CD4-positive, alpha-beta T cell (primary cell): ENCODE results near the gene MYO3A. TPM values are rescaled to one million over a fixed set of nuclear protein-coding genes. Genes with fewer than 3 reads are reported as not detected.

Experiments
- ATAC-seq: fragments of 200-7000 bp; cut with Tn5 transposase; one replicate; pipeline ENCODE4 v1.10.0; 2022; ENCODE audit warnings: mild to moderate bottlenecking; ENCODE audit not compliant: poor library complexity
- CTCF ChIA-PET: fragments of 350-600 bp; sonication (Branson Sonifier 250); formaldehyde crosslinking; loops from one replicate; lab custom pipeline; 2021; ENCODE audit warnings: antibody characterized with exemption, inconsistent platforms; lab: Charles Lee
- POLR2A ChIA-PET: fragments of 350-600 bp; sonication (Branson Sonifier 250); formaldehyde crosslinking; loops from one replicate; lab custom pipeline; 2021; ENCODE audit warnings: antibody characterized with exemption, inconsistent platforms; lab: Charles Lee
- DNase-seq, 14 experiments: peaks; one replicate each; pipeline ENCODE4 v3.0.0-alpha.2; 2013 to 2020; ENCODE audit warnings: mixed read lengths in 2 of 14
- H3K27ac ChIP-seq, 2 donors: one replicate each; pipeline versions ENCODE4 v1.5.1 to v1.7.0; 2013; ENCODE audit warnings: low read length in 2 of 2, low read depth in 1 of 2, mild to moderate bottlenecking in 1 of 2
- H3K27me3 ChIP-seq, 2 experiments: 1 replicate in 1 of 2; 2 replicates in 1 of 2; pipeline versions ENCODE4 v1.6.1 to v1.7.0; 2013; ENCODE audit warnings: low read length in 2 of 2, control low read depth in 1 of 2, mild to moderate bottlenecking in 1 of 2, moderate library complexity in 1 of 2; ENCODE audit not compliant: insufficient read depth in 2 of 2, control insufficient read depth in 1 of 2
- H3K36me3 ChIP-seq: one replicate; pipeline ENCODE4 v1.6.1; 2013; ENCODE audit warnings: low read length, control low read depth; ENCODE audit not compliant: insufficient read depth
- H3K4me1 ChIP-seq: one replicate; pipeline ENCODE4 v1.6.1; 2013; ENCODE audit warnings: low read length, control low read depth; ENCODE audit not compliant: insufficient read depth
- H3K4me3 ChIP-seq: one replicate; pipeline ENCODE4 v1.5.1; 2013; ENCODE audit warnings: mild to moderate bottlenecking, low read length, moderate library complexity
- H3K9me3 ChIP-seq, 2 experiments: 1 replicate in 1 of 2; 2 replicates in 1 of 2; pipeline versions ENCODE4 v1.6.1 to v1.7.0; 2013; ENCODE audit warnings: low read length in 2 of 2, mild to moderate bottlenecking in 2 of 2, control low read depth in 1 of 2, moderate library complexity in 1 of 2; ENCODE audit not compliant: control insufficient read depth in 1 of 2, insufficient read depth in 1 of 2
- H3K27ac Mint-ChIP-seq: one replicate; pipeline ENCODE4 v1.8.0; 2020; ENCODE audit warnings: mixed read lengths
- H3K27me3 Mint-ChIP-seq: one replicate; pipeline ENCODE4 v1.8.0; 2021; ENCODE audit warnings: mixed read lengths
- H3K36me3 Mint-ChIP-seq: one replicate; pipeline ENCODE4 v1.8.0; 2021; ENCODE audit warnings: low read depth, mixed read lengths
- H3K4me1 Mint-ChIP-seq: one replicate; pipeline ENCODE4 v1.8.0; 2021; ENCODE audit warnings: low read depth, mixed read lengths
- H3K4me3 Mint-ChIP-seq: one replicate; pipeline ENCODE4 v1.8.0; 2020; ENCODE audit warnings: mild to moderate bottlenecking, mixed read lengths
- H3K9me3 Mint-ChIP-seq: one replicate; pipeline ENCODE4 v1.8.0; 2020; ENCODE audit warnings: mixed read lengths
- intact Hi-C, 2 experiments: fragments of 100-400 bp; cut with DNase I in 1 of 2; cut with micrococcal nuclease in 1 of 2; formaldehyde crosslinking; loops; one replicate each; pipeline versions ENCODE4 v1.15.1 to v1.9.0; 2023 to 2025; cut with DNase I, micrococcal nuclease
- total RNA-seq, 174 experiments: library from RNA in 2 of 174; stranded (reverse) in 2 of 174; gene quantifications; one replicate each; pipeline ENCODE4 v1.2.3 and lab custom pipeline; 2021 to 2026
- TF ChIP-seq, protein P1 (sequence below): fragments of 200-600 bp; IDR thresholded peaks from one replicate; pipeline ENCODE4 v1.8.0; 2022; ENCODE audit warnings: antibody characterized with exemption, mild to moderate bottlenecking

Gene MYO3A
- total RNA-seq, 2 experiments from 2014 or later: not detected

DNA sequence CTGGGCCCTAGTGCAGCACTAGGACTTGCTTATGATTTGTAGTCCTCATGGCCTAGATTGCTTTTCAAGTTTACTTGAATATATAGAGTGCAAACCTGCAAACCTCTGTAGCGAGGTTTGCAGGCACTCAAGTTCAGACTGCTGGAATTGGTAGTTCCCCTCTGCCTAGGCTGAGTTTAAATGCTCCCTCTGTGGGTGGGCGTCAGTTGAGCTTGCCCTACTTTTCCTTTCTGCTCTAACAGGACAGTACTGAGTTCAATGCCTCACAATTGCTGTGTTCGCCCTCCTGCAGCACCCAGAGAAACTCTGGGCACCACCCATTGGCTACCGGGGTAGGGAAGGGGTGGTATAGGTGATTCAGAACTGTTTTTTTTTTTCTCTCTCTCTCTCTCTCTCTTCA, 31.6 kb downstream of the MYO3A start:
- Mint-ChIP-seq H3K27ac (no peak overlapping the region), H3K27me3 (peaks cover 37% of the 10 kb centered on the region), H3K4me3 (no peak overlapping the region), H3K4me1 (no peaks in the 10 kb centered on the region), H3K36me3 (no peaks in the 10 kb centered on the region), H3K9me3 (no peaks in the 10 kb centered on the region)
- TF ChIP-seq, protein P1, sequence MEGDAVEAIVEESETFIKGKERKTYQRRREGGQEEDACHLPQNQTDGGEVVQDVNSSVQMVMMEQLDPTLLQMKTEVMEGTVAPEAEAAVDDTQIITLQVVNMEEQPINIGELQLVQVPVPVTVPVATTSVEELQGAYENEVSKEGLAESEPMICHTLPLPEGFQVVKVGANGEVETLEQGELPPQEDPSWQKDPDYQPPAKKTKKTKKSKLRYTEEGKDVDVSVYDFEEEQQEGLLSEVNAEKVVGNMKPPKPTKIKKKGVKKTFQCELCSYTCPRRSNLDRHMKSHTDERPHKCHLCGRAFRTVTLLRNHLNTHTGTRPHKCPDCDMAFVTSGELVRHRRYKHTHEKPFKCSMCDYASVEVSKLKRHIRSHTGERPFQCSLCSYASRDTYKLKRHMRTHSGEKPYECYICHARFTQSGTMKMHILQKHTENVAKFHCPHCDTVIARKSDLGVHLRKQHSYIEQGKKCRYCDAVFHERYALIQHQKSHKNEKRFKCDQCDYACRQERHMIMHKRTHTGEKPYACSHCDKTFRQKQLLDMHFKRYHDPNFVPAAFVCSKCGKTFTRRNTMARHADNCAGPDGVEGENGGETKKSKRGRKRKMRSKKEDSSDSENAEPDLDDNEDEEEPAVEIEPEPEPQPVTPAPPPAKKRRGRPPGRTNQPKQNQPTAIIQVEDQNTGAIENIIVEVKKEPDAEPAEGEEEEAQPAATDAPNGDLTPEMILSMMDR: no peak
- no peak overlapping the region for H3K4me3 ChIP-seq
- no peaks in the 10 kb centered on the region for H3K9me3 ChIP-seq
- no peaks in the 10 kb centered on the region for H3K36me3 ChIP-seq
- POLR2A ChIA-PET: no interaction called here
- ATAC-seq: no peak
- no peak overlapping the region for H3K27ac ChIP-seq
- DNase-seq: no peak
- no peaks in the 10 kb centered on the region for H3K4me1 ChIP-seq
- intact Hi-C loops: no loop called here
- H3K27me3 ChIP-seq: no peaks in the 10 kb centered on the region
- CTCF ChIA-PET: no interaction called here

DNA sequence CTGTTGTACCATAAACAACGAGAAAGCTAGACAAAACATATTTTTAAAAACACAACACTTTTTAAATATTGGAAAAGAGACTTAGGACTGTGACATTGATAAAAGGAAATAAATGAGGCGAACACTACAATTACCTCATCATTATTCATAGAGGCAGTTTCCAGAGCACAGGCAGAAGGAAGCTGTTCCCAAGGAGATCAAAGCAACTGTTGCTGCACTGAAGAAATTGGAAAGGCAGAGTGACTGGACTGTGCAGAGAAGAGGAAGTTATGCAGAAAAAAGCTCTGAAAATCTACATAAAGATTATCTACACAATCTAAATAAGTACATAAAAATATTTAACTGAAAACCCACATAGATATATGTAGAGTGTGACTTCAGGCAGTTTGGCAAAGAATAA, 32.8 kb downstream of the MYO3A start:
- Histone ChIP-seq H3K4me3 (no peak overlapping the region), H3K27me3 (no peaks in the 10 kb centered on the region), H3K9me3 (no peaks in the 10 kb centered on the region), H3K27ac (no peak overlapping the region), H3K36me3 (no peaks in the 10 kb centered on the region), H3K4me1 (no peaks in the 10 kb centered on the region)
- POLR2A ChIA-PET: no interaction called here
- Mint-ChIP-seq H3K27ac (no peak overlapping the region), H3K4me3 (no peak overlapping the region), H3K27me3 (peaks cover 37% of the 10 kb centered on the region), H3K9me3 (no peaks in the 10 kb centered on the region), H3K36me3 (no peaks in the 10 kb centered on the region), H3K4me1 (no peaks in the 10 kb centered on the region)
- ATAC-seq (no peak), DNase-seq (no peak)
- CTCF ChIA-PET: no interaction called here
- intact Hi-C loops: no loop called here
- TF ChIP-seq, protein P1: no peak

DNA sequence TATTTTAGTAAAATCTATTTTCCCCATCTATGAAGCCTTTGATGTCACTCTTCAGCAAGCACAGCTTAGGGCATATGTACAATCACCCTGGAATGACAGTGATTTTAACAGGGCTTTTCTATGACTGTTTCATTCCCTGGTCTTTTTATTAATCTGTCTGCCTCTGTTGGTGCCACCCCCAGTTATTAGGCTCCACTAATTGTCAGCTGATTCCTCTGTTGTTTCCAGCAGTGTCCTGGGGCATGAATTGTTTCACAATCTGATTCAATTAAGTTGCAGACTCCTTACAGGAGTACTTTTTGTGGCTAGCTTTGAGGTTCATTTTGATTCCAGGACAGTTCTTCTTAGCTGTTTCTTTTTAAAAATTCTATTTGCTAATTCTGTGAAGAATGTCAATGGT, 38.6 kb downstream of the MYO3A start:
- Histone ChIP-seq H3K36me3 (no peaks in the 10 kb centered on the region), H3K27me3 (no peaks in the 10 kb centered on the region), H3K4me1 (no peaks in the 10 kb centered on the region), H3K27ac (no peak overlapping the region), H3K4me3 (no peak overlapping the region), H3K9me3 (no peaks in the 10 kb centered on the region)
- no peak for DNase-seq
- Mint-ChIP-seq H3K27ac (no peak overlapping the region), H3K4me3 (no peak overlapping the region), H3K9me3 (no peaks in the 10 kb centered on the region), H3K4me1 (no peaks in the 10 kb centered on the region), H3K36me3 (no peaks in the 10 kb centered on the region), H3K27me3 (peaks cover 8% of the 10 kb centered on the region)
- intact Hi-C loops: no loop called here
- ATAC-seq: no peak
- ChIA-PET POLR2A (no interaction called here), CTCF (no interaction called here)
- TF ChIP-seq, protein P1: no peak
